ENCODE data around the gene FAM216B. TPM values are rescaled to one million over a fixed set of nuclear protein-coding genes. Genes with fewer than 3 reads are reported as not detected.

The FAM216B gene
- polyA plus RNA-seq, 1 experiment: 0.02 TPM

DNA sequence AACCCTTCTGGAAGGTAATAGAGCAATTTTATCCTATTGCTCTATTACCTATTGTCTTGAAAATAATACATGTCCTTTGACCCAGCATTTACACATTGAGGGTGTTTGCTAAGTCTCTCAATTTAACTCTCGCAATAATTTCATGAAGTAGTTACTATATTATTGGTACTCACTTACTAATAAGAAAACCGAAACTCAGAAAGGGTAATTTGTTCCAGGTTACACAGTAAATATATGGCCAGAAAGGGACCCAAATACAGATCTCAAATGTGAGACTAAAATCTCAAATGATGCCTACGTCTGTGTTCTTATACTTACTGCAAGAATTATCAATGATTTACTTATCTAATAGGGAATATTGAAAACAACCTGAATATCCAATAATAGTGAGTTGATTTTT, 29.7 kb upstream of the FAM216B start:
- no peak for DNase-seq (ENCODE audit: low read depth, low spot score)
- no peak overlapping the region for H3K27ac ChIP-seq (ENCODE audit: low read depth, low read length)
- ChIA-PET POLR2A (no interaction called here), CTCF (no interaction called here)
- no peaks in the 10 kb centered on the region for H3K9me3 ChIP-seq (ENCODE audit: control insufficient read depth, insufficient read depth, low read length)
- H3K27me3 ChIP-seq (ENCODE audit: control insufficient read depth, insufficient read depth, low read length): no peaks in the 10 kb centered on the region
- TF ChIP-seq, protein P1, sequence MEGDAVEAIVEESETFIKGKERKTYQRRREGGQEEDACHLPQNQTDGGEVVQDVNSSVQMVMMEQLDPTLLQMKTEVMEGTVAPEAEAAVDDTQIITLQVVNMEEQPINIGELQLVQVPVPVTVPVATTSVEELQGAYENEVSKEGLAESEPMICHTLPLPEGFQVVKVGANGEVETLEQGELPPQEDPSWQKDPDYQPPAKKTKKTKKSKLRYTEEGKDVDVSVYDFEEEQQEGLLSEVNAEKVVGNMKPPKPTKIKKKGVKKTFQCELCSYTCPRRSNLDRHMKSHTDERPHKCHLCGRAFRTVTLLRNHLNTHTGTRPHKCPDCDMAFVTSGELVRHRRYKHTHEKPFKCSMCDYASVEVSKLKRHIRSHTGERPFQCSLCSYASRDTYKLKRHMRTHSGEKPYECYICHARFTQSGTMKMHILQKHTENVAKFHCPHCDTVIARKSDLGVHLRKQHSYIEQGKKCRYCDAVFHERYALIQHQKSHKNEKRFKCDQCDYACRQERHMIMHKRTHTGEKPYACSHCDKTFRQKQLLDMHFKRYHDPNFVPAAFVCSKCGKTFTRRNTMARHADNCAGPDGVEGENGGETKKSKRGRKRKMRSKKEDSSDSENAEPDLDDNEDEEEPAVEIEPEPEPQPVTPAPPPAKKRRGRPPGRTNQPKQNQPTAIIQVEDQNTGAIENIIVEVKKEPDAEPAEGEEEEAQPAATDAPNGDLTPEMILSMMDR (IDR thresholded peaks at IDR 0.05; ENCODE audit: low read depth, low read length): no peak
- H3K4me3 ChIP-seq (ENCODE audit: low read depth, low read length): no peak overlapping the region

DNA sequence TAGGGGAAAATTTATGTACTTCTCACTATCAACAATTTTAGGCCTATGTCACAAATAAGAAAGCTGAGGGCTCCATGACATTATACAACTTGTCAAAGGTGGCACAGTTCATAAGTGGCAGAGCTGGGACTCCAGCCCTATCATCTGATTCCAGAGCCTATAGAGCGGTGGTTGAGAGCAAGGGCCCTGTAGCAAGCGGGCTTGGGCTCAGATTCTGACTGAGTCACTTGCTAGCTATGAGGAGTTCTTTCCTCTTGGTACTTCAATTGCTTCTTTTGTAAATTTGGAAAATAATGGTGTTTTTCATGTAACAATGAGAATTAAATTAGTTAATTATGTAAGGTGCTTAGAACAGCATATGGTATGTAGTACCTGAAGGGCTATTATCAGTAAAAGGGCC, 28.7 kb upstream of the FAM216B start:
- no peaks in the 10 kb centered on the region for H3K9me3 ChIP-seq (ENCODE audit: control insufficient read depth, insufficient read depth, low read length)
- TF ChIP-seq, protein P1 (IDR thresholded peaks at IDR 0.05; ENCODE audit: low read depth, low read length): no peak
- H3K27me3 ChIP-seq (ENCODE audit: control insufficient read depth, insufficient read depth, low read length): no peaks in the 10 kb centered on the region
- no peak overlapping the region for H3K27ac ChIP-seq (ENCODE audit: low read depth, low read length)
- DNase-seq (ENCODE audit: low read depth, low spot score): no peak
- ChIA-PET POLR2A (no interaction called here), CTCF (interaction anchor here (0.6 kb wide), 1 partner anchor 157 kb away, joined by 3 read pairs; no protein-coding TSS in a partner anchor)
- H3K4me3 ChIP-seq (ENCODE audit: low read depth, low read length): no peak overlapping the region

- POLR2A ChIA-PET: no interaction called here
- DNase-seq (ENCODE audit: low read depth, low spot score): no peak
These were observed 27.7 kb upstream of the FAM216B start for GRCh38 chr13:42753697-42754096.

DNA sequence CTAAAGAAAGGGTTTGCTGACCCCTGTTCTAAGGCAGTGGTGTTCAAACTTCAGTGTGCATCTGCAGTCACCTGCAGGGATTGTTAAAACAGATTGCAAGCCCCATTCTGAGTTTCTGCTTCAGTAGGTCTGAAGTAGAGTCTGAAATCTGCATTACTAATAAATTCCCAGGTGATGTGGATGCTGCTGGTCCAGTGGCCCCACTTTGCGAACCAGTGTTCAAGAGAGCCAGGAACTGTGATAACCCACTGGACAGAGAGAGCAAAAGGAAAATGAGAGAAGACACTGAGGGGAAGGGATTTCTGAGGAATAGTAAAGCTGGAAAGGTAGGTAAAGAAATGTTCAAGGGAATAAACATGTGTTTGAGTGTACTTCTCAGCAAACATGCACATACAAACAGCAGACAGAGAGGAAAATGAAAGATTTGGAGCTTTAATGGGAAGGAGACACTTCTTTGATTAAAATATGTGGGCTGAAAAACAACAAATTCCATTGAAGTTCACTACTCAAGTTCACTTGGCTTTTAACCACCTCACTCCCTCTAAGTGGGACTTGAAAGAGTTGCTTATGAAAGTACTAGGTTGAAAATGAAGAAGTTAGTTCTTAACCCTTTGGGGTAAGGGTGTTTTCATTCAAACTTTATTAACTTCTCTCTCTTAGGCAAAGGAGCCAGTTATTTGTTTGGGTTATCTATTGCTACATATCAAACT, 26.4 kb upstream of the FAM216B start:
- H3K4me3 ChIP-seq (ENCODE audit: low read depth, low read length): no peak overlapping the region
- H3K27me3 ChIP-seq (ENCODE audit: control insufficient read depth, insufficient read depth, low read length): no peaks in the 10 kb centered on the region
- CTCF ChIA-PET: interaction anchor here (1.4 kb wide), 1 partner anchor 161 kb away, joined by 3 read pairs; no protein-coding TSS in a partner anchor
- no peak overlapping the region for H3K27ac ChIP-seq (ENCODE audit: low read depth, low read length)
- no peak for DNase-seq (ENCODE audit: low read depth, low spot score)
- H3K9me3 ChIP-seq (ENCODE audit: control insufficient read depth, insufficient read depth, low read length): no peaks in the 10 kb centered on the region
- TF ChIP-seq, protein P1 (IDR thresholded peaks at IDR 0.05; ENCODE audit: low read depth, low read length): no peak
- POLR2A ChIA-PET: no interaction called here

More at GRCh38 chr13:42753697-42754096, 27.7 kb upstream of the FAM216B start:
- TF ChIP-seq, protein P1 (IDR thresholded peaks at IDR 0.05; ENCODE audit: low read depth, low read length): no peak
- no peak overlapping the region for H3K27ac ChIP-seq (ENCODE audit: low read depth, low read length)
- CTCF ChIA-PET: no interaction called here
- no peaks in the 10 kb centered on the region for H3K9me3 ChIP-seq (ENCODE audit: control insufficient read depth, insufficient read depth, low read length)
- H3K27me3 ChIP-seq (ENCODE audit: control insufficient read depth, insufficient read depth, low read length): no peaks in the 10 kb centered on the region
- H3K4me3 ChIP-seq (ENCODE audit: low read depth, low read length): no peak overlapping the region

- Histone ChIP-seq H3K9me3 (ENCODE audit: control insufficient read depth, insufficient read depth, low read length) (no peaks in the 10 kb centered on the region), H3K27me3 (ENCODE audit: control insufficient read depth, insufficient read depth, low read length) (no peaks in the 10 kb centered on the region), H3K27ac (ENCODE audit: low read depth, low read length) (no peak overlapping the region), H3K4me3 (ENCODE audit: low read depth, low read length) (no peak overlapping the region)
- ChIA-PET POLR2A (no interaction called here), CTCF (no interaction called here)
- TF ChIP-seq, protein P1 (IDR thresholded peaks at IDR 0.05; ENCODE audit: low read depth, low read length): no peak
- DNase-seq (ENCODE audit: low read depth, low spot score): no peak
These were observed 23.5 kb upstream of the FAM216B start for GRCh38 chr13:42757678-42758420.
